Dendritic cell treated with granulocyte-macrophage colony-stimulating factor and Interleukin-4, amounts not matched to agents 40 ng/mL and 50 ng/mL, for 4 days (primary cell): ENCODE results near the gene HAX1.
"Not testable (repeated sequence)": the region's sequence is repeated elsewhere in the genome, so short reads cannot be mapped to it uniquely, and the experiment has no call there.

Source experiments
- H3K27ac Mint-ChIP-seq: one replicate; pipeline ENCODE4 v1.8.0; 2022; ENCODE audit warnings: mild to moderate bottlenecking, mixed read lengths
- H3K27me3 Mint-ChIP-seq: one replicate; pipeline ENCODE4 v1.8.0; 2022; ENCODE audit warnings: mild to moderate bottlenecking, mixed read lengths
- H3K36me3 Mint-ChIP-seq: one replicate; pipeline ENCODE4 v1.8.0; 2022; ENCODE audit warnings: low read depth, mixed read lengths
- H3K4me1 Mint-ChIP-seq: one replicate; pipeline ENCODE4 v1.8.0; 2022; ENCODE audit warnings: low read depth, mixed read lengths
- H3K4me3 Mint-ChIP-seq: one replicate; pipeline ENCODE4 v1.8.0; 2022; ENCODE audit warnings: mild to moderate bottlenecking, moderate library complexity, mixed read lengths
- H3K9me3 Mint-ChIP-seq: one replicate; pipeline ENCODE4 v1.8.0; 2022; ENCODE audit warnings: mixed read lengths
- intact Hi-C: fragments of 100-400 bp; cut with micrococcal nuclease; formaldehyde crosslinking; loops from one replicate; pipeline ENCODE4 v1.15.0; 2022

The HAX1 gene

GRCh38 chr1:154258784-154259183 is 13.6 kb upstream of the HAX1 start:
- no peak overlapping the region for H3K27ac Mint-ChIP-seq
- H3K9me3 Mint-ChIP-seq = no peaks in the 10 kb centered on the region
- peaks cover 30% of the 10 kb centered on the region for H3K4me1 Mint-ChIP-seq
- peaks cover 100% of the 10 kb centered on the region for H3K36me3 Mint-ChIP-seq
- intact Hi-C loops = no loop called here
- H3K4me3 Mint-ChIP-seq = no peak overlapping the region
- H3K27me3 Mint-ChIP-seq = no peaks in the 10 kb centered on the region

- H3K27ac Mint-ChIP-seq = no peak overlapping the region
- H3K4me3 Mint-ChIP-seq = no peak overlapping the region
- H3K36me3 Mint-ChIP-seq = peaks cover 100% of the 10 kb centered on the region
- H3K27me3 Mint-ChIP-seq = no peaks in the 10 kb centered on the region
- peaks cover 43% of the 10 kb centered on the region for H3K4me1 Mint-ChIP-seq
- H3K9me3 Mint-ChIP-seq = no peaks in the 10 kb centered on the region
- intact Hi-C loops = no loop called here
Measured at GRCh38 chr1:154260127-154260526, 12.3 kb upstream of the HAX1 start.

- intact Hi-C loops = no loop called here
- Mint-ChIP-seq H3K27ac (peak overlapping the region; percentile 47), H3K27me3 (no peaks in the 10 kb centered on the region)
Measured at GRCh38 chr1:154263465-154264332, 8.7 kb upstream of the HAX1 start.

GRCh38 chr1:154264454-154264853 is 8.0 kb upstream of the HAX1 start:
- Mint-ChIP-seq H3K9me3 (no peaks in the 10 kb centered on the region), H3K27me3 (no peaks in the 10 kb centered on the region), H3K4me1 (peaks cover 53% of the 10 kb centered on the region), H3K4me3 (no peak overlapping the region), H3K27ac (peak overlapping the region; percentile 47), H3K36me3 (peaks cover 100% of the 10 kb centered on the region)
- intact Hi-C loops = no loop called here

More at GRCh38 chr1:154263465-154264332, 8.7 kb upstream of the HAX1 start:
- peaks cover 45% of the 10 kb centered on the region for H3K4me1 Mint-ChIP-seq
- peaks cover 100% of the 10 kb centered on the region for H3K36me3 Mint-ChIP-seq
- no peak overlapping the region for H3K4me3 Mint-ChIP-seq
- no peaks in the 10 kb centered on the region for H3K9me3 Mint-ChIP-seq

- Mint-ChIP-seq H3K4me1 (peaks cover 55% of the 10 kb centered on the region), H3K36me3 (peaks cover 100% of the 10 kb centered on the region), H3K27ac (no peak overlapping the region), H3K9me3 (no peaks in the 10 kb centered on the region), H3K27me3 (no peaks in the 10 kb centered on the region), H3K4me3 (no peak overlapping the region)
- intact Hi-C loops = no loop called here
Measured at GRCh38 chr1:154265586-154265985, 6.8 kb upstream of the HAX1 start.

GRCh38 chr1:154270833-154271232 is 1.6 kb upstream of the HAX1 start:
- peaks cover 81% of the 10 kb centered on the region for H3K36me3 Mint-ChIP-seq
- peaks cover 40% of the 10 kb centered on the region for H3K4me1 Mint-ChIP-seq
- H3K27ac Mint-ChIP-seq = peak overlapping the region; percentile 97
- no peak overlapping the region for H3K4me3 Mint-ChIP-seq
- H3K9me3 Mint-ChIP-seq = no peaks in the 10 kb centered on the region
- no peaks in the 10 kb centered on the region for H3K27me3 Mint-ChIP-seq
- intact Hi-C loops = loop anchor here (5.0 kb wide), 2 partner anchors 66 to 276 kb away; no protein-coding TSS in a partner anchor

GRCh38 chr1:154272999-154273563 is 652 bp downstream of the HAX1 start:
- H3K27ac Mint-ChIP-seq = peak overlapping the region; percentile 97
- H3K27me3 Mint-ChIP-seq = no peaks in the 10 kb centered on the region
- intact Hi-C loops = loop anchor here (1.0 to 5.0 kb wide), 4 partner anchors 53 to 274 kb away; partner anchors contain the start of gene UBAP2L
- peaks cover 64% of the 10 kb centered on the region for H3K36me3 Mint-ChIP-seq
- peaks cover 40% of the 10 kb centered on the region for H3K4me1 Mint-ChIP-seq
- H3K4me3 Mint-ChIP-seq = peak overlapping the region; percentile 89
- no peaks in the 10 kb centered on the region for H3K9me3 Mint-ChIP-seq

GRCh38 chr1:154276797-154277196 is 4.4 kb downstream of the HAX1 start:
- H3K4me1 Mint-ChIP-seq = peaks cover 14% of the 10 kb centered on the region

GRCh38 chr1:154287591-154287990 is 15.2 kb downstream of the HAX1 start:
- H3K9me3 Mint-ChIP-seq, H3K27ac Mint-ChIP-seq: not testable (repeated sequence)

More at GRCh38 chr1:154276797-154277196, 4.4 kb downstream of the HAX1 start:
- Mint-ChIP-seq H3K27ac (no peak overlapping the region), H3K4me3 (no peak overlapping the region), H3K27me3 (no peaks in the 10 kb centered on the region), H3K36me3 (peaks cover 32% of the 10 kb centered on the region), H3K9me3 (no peaks in the 10 kb centered on the region)
- intact Hi-C loops = no loop called here

GRCh38 chr1:154288661-154289060 is 16.2 kb downstream of the HAX1 start:
- Mint-ChIP-seq H3K4me3 (no peak overlapping the region), H3K9me3 (peaks cover 8% of the 10 kb centered on the region), H3K27me3 (peaks cover 27% of the 10 kb centered on the region), H3K36me3 (no peaks in the 10 kb centered on the region), H3K4me1 (no peaks in the 10 kb centered on the region), H3K27ac (no peak overlapping the region)
- intact Hi-C loops = no loop called here

More at GRCh38 chr1:154287591-154287990, 15.2 kb downstream of the HAX1 start:
- H3K36me3 Mint-ChIP-seq, H3K4me1 Mint-ChIP-seq, H3K4me3 Mint-ChIP-seq, intact Hi-C loops: not testable (repeated sequence)
- H3K27me3 Mint-ChIP-seq = peaks cover 24% of the 10 kb centered on the region

- Mint-ChIP-seq H3K27me3 (peaks cover 27% of the 10 kb centered on the region), H3K36me3 (no peaks in the 10 kb centered on the region), H3K27ac (no peak overlapping the region), H3K9me3 (peaks cover 26% of the 10 kb centered on the region), H3K4me1 (no peaks in the 10 kb centered on the region), H3K4me3 (no peak overlapping the region)
- intact Hi-C loops = no loop called here
Measured at GRCh38 chr1:154290921-154291320, 18.5 kb downstream of the HAX1 start.

- Mint-ChIP-seq H3K9me3 (peaks cover 27% of the 10 kb centered on the region), H3K27me3 (peaks cover 21% of the 10 kb centered on the region), H3K27ac (no peak overlapping the region), H3K4me1 (no peaks in the 10 kb centered on the region), H3K36me3 (no peaks in the 10 kb centered on the region), H3K4me3 (no peak overlapping the region)
- intact Hi-C loops = no loop called here
Measured at GRCh38 chr1:154295408-154296235, 23.2 kb downstream of the HAX1 start.

GRCh38 chr1:154301582-154301981 is 29.2 kb downstream of the HAX1 start:
- Mint-ChIP-seq H3K4me3 (no peak overlapping the region), H3K27ac (no peak overlapping the region), H3K27me3 (peaks cover 15% of the 10 kb centered on the region), H3K4me1 (no peaks in the 10 kb centered on the region), H3K9me3 (no peaks in the 10 kb centered on the region), H3K36me3 (no peaks in the 10 kb centered on the region)
- intact Hi-C loops = loop anchor here (10.0 kb wide), 1 partner anchor 277 kb away; no protein-coding TSS in a partner anchor
